Measurements from ENCODE around the gene ATP6V0A1.

Gene ATP6V0A1

DNA sequence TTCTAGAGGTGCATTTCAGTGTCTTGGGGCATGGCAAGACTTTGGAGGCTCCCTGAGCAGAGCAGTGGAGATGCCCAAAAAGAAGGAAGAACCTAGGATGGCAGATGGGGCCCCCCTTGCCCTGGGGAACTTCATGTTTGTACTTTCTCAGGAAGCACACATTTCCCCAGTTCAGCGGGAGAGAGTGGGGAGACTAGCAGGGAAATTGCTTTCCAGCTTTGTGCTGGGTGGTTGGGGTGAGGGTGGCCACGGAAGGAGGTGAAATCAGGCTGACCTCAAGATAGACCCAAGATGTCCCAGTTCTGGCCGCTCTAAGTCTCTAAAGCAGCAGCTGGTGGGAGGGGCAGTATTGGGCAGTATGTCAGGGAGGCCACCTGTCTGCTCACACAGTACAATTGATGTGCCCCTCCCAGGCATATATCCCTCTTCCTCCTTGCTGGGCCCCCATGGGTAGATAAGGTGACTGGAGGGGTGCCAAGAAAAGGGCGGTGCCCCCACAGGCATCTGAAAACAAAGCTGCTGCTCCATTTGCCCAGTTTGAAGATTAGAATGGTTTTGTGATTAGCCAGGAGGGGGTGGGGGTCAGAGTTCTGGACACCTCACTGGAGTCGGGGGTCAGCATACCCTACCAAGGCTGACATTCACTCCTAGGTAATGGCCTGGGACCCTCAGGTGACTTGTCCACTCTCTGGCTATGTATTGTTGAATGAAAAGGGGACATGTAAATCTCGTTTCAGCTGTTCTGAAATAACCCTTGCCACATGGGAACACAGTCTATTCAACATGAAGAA is 60.3 kb downstream of the ATP6V0A1 start:
- Histone ChIP-seq H3K9ac (ENCODE audit: low read length) (peak overlapping the region; percentile 5), H3K27ac (ENCODE audit: low read depth, low read length) (peak overlapping the region; percentile 97), H3K4me1 (ENCODE audit: control insufficient read depth, insufficient read depth, low read length) (peaks cover 59% of the 10 kb centered on the region), H3K36me3 (ENCODE audit: control insufficient read depth, insufficient read depth, low read length) (peaks cover 17% of the 10 kb centered on the region), H3K27me3 (ENCODE audit: control insufficient read depth, insufficient read depth, low read length) (no peaks in the 10 kb centered on the region), H3K4me3 (ENCODE audit: low read length) (peak overlapping the region; percentile 11)

DNA sequence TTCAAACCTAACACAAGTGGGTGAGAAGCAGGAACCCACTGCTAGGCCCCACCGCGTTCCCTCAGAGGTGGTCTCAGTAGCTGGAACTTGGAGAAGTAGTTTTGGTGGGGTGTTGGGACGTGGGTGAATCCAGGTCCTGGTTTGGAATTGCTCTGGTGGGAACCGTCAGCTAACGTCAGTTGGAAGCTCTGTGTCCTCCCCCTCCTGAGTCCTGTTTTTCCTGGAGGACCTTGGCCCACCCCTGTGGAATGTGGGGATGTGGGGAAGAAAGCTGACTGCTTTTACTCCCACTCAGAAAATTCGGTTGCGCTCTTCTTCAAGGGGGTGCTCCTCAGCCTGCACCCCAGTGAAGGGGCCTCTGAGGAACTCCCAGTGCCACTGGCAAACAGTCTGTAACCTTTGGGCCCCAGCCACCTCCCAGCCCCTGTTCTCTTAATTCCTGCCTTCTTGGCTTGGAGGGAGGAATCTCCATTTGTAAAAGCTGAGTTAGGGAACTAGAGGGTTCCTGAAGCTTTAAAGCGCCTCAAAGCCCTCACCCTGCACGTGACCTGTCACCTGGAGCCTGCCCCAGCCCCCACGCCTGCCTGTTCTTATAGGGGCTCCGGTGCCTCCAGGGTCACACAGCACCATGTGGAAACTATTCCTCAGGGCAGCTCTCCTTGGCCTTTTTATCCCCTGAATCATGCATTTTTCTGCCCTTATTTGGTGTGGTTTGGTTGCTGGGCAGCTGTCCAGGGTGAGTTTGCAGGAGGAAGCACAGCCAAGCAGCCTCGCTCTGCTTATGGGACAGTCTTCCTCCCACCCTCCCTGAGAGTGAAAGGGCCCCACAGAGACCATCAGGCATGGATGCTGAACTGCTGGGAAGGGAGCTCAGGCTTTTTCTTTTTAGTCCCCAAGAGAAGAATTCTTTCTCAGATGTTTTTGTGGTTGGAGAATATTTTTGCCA is 61.1 kb downstream of the ATP6V0A1 start:
- Histone ChIP-seq H3K4me3 (ENCODE audit: low read length) (peak overlapping the region; percentile 11), H3K27me3 (ENCODE audit: control insufficient read depth, insufficient read depth, low read length) (no peaks in the 10 kb centered on the region), H3K27ac (ENCODE audit: low read depth, low read length) (peak overlapping the region; percentile 97), H3K4me1 (ENCODE audit: control insufficient read depth, insufficient read depth, low read length) (peaks cover 59% of the 10 kb centered on the region), H3K9ac (ENCODE audit: low read length) (no peak overlapping the region), H3K36me3 (ENCODE audit: control insufficient read depth, insufficient read depth, low read length) (peaks cover 9% of the 10 kb centered on the region)

DNA sequence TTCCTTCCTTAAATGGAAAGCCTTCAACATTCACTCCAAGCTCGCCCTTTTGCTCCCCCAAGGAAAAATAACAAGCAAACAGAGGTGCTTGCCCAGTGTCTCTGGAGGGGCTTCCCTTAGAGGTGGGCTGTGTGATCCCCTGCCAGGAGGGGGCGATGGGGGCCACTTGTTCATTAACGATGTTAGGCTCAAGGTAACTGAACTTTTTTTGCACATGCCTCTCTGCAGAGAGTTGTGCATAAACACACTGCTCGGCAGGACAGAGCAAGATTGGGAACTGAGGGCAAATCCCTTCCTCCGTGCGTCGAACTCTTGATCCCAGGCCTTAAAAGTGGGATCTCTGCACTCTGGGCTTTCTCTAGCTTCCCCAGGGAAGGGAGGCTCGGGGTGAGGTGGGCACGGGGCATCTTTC is 61.9 kb downstream of the ATP6V0A1 start:
- peak overlapping the region; percentile 97 for H3K27ac ChIP-seq (ENCODE audit: low read depth, low read length)
- peaks cover 59% of the 10 kb centered on the region for H3K4me1 ChIP-seq (ENCODE audit: control insufficient read depth, insufficient read depth, low read length)
- peaks cover 9% of the 10 kb centered on the region for H3K36me3 ChIP-seq (ENCODE audit: control insufficient read depth, insufficient read depth, low read length)
- H3K27me3 ChIP-seq (ENCODE audit: control insufficient read depth, insufficient read depth, low read length): no peaks in the 10 kb centered on the region
- H3K4me3 ChIP-seq (ENCODE audit: low read length): no peak overlapping the region
- no peak overlapping the region for H3K9ac ChIP-seq (ENCODE audit: low read length)

DNA sequence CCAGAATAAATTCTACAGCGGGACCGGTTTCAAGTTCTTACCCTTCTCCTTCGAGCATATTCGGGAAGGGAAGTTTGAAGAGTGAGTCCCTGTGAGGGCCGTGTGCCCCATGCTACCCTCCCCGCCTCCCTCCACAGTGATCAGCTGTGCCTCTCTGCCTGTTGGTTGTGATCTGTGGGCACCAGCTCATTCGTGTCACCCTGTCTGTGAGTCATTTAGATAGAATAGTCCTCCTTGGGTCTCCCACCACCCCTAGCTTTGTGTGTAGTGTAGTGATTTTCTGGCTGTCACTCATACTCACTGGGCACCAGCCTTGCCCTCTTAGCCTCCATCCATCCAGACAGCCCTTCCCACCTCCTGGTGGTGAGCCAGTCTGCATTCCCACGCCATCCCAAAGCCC is 62.4 kb downstream of the ATP6V0A1 start:
- Histone ChIP-seq H3K4me1 (ENCODE audit: control insufficient read depth, insufficient read depth, low read length) (peaks cover 59% of the 10 kb centered on the region), H3K9ac (ENCODE audit: low read length) (peak overlapping the region; percentile 57), H3K4me3 (ENCODE audit: low read length) (peak overlapping the region; percentile 11), H3K27ac (ENCODE audit: low read depth, low read length) (peak overlapping the region; percentile 97), H3K27me3 (ENCODE audit: control insufficient read depth, insufficient read depth, low read length) (no peaks in the 10 kb centered on the region), H3K36me3 (ENCODE audit: control insufficient read depth, insufficient read depth, low read length) (peaks cover 9% of the 10 kb centered on the region)

DNA sequence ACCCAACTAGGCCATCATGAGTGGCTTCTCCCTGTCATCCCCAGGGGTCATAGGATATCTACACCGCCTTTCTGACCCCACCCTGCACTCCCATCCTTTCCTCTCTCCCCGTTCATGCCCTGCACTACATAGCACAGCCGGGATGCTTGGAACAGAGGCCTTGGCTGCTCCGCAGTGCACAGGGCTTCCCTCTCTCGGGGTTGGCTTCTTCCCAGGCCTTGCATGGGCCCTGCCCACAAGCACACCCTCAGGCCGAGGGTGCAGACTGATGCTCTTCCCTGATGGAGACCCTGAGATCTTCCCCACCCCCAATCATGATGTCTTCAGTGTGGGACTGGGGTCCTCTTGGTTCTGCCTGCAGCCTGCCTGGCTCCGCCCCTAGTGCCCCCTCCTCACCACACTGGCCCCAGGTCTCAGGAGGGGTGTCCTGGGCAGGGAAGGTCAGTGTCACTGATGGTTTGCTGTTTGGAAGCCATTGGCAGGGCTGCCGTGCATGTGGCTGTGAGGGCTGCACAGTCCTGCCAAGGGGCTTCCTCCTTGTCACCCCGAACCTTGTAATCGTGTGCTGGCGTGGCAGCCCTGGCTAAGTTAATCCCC is 63.1 kb downstream of the ATP6V0A1 start:
- Histone ChIP-seq H3K4me3 (ENCODE audit: low read length) (peak overlapping the region; percentile 11), H3K9ac (ENCODE audit: low read length) (peak overlapping the region; percentile 57), H3K27me3 (ENCODE audit: control insufficient read depth, insufficient read depth, low read length) (no peaks in the 10 kb centered on the region), H3K4me1 (ENCODE audit: control insufficient read depth, insufficient read depth, low read length) (peaks cover 59% of the 10 kb centered on the region), H3K36me3 (ENCODE audit: control insufficient read depth, insufficient read depth, low read length) (peaks cover 9% of the 10 kb centered on the region), H3K27ac (ENCODE audit: low read depth, low read length) (peak overlapping the region; percentile 97)

DNA sequence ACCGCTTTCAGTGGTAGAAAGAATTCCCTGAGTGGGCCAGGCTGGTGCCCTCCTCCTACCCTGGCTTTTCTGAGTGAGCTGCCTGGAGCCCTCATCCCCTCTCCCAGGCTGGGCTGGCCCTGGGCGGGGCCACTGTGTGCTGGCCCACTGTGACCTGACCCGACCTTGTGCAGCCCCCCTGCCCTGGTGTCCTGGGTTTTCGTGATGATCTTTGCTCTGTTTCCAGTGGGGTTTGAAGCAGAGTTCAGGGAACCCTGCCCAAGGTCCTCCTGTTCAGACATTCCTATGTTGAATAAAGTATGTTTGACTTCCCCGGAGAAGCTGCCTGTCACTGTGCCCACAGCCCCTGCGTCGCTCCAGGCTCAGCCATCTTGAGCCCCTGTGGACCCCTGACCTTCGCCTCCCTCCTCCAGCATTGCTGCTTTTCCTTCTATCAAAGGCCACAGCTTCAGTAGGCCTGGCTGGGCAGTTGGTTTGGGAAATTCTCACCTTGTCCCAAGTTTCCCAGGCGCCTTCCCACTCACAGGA is 63.6 kb downstream of the ATP6V0A1 start:
- no peaks in the 10 kb centered on the region for H3K27me3 ChIP-seq (ENCODE audit: control insufficient read depth, insufficient read depth, low read length)
- no peak overlapping the region for H3K4me3 ChIP-seq (ENCODE audit: low read length)
- H3K4me1 ChIP-seq (ENCODE audit: control insufficient read depth, insufficient read depth, low read length): peaks cover 58% of the 10 kb centered on the region
- peak overlapping the region; percentile 97 for H3K27ac ChIP-seq (ENCODE audit: low read depth, low read length)
- H3K36me3 ChIP-seq (ENCODE audit: control insufficient read depth, insufficient read depth, low read length): peaks cover 9% of the 10 kb centered on the region
- H3K9ac ChIP-seq (ENCODE audit: low read length): no peak overlapping the region

DNA sequence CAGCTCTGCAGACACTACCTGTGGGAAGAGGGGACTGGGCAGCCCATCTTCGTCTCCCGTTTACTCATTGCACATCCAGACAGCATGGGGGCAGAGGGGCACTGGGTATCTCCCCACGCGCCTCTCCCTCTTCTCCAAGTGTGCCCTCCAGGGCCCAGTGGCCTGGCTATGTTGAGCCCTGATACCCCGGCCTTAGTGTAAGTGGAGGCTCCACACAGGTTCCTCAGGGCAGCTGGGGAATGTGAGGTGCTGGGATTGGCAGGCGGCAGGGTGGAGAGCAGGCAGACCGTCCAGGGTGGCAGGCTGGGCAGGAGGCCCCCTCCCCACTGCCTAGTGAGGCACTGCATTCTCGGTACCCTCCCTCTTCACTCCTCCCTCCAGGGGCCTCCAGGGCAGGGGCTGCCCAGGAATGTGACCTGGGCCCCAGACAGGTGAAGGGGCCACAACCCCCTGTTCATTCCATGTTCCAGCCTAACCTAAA is 64.2 kb downstream of the ATP6V0A1 start:
- Histone ChIP-seq H3K27me3 (ENCODE audit: control insufficient read depth, insufficient read depth, low read length) (no peaks in the 10 kb centered on the region), H3K36me3 (ENCODE audit: control insufficient read depth, insufficient read depth, low read length) (peaks cover 9% of the 10 kb centered on the region), H3K4me3 (ENCODE audit: low read length) (no peak overlapping the region), H3K9ac (ENCODE audit: low read length) (no peak overlapping the region), H3K4me1 (ENCODE audit: control insufficient read depth, insufficient read depth, low read length) (peaks cover 53% of the 10 kb centered on the region), H3K27ac (ENCODE audit: low read depth, low read length) (peak overlapping the region; percentile 97)

DNA sequence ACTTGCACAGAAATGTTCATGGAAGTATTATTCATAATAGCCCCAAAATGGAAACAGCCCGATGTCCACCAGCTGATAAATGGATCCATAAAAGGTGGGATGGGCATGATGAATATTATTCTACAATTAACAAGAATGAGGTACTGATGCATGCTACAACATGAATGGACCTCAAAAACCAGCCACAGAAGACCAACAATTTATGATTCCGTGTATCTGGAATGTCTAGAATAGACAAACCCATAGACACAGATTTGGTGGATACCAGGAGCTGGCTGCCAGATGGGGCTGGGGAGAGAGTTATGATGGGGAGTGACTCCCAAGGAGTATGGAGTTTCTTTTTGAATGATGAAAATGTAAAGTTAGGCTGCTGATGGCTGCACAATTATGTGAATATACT is 66.5 kb downstream of the ATP6V0A1 start:
- no peaks in the 10 kb centered on the region for H3K27me3 ChIP-seq (ENCODE audit: control insufficient read depth, insufficient read depth, low read length)
- H3K9ac ChIP-seq (ENCODE audit: low read length): no peak overlapping the region
- H3K36me3 ChIP-seq (ENCODE audit: control insufficient read depth, insufficient read depth, low read length): peaks cover 9% of the 10 kb centered on the region
- H3K27ac ChIP-seq (ENCODE audit: low read depth, low read length): no peak overlapping the region
- H3K4me1 ChIP-seq (ENCODE audit: control insufficient read depth, insufficient read depth, low read length): peaks cover 31% of the 10 kb centered on the region
- no peak overlapping the region for H3K4me3 ChIP-seq (ENCODE audit: low read length)

DNA sequence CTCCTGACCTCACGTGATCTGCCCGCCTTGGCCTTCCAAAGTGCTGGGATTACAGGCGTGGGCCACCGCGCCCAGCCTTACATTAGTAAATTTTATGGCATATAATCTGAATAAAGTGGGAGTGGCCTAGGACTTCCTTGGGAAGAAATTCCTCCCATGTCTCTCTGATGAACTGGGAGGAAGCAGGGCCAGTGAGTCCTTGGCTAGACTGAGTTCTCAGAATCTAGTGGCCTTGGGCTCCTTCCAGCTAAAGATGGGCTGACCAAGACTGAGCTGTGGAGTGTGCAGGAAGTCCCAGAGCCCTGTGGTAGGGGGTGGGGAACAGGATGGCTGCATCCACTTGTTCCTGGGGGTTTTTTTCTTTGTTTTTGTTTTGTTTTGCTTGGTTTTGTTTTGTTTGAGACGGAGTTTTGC is 67.4 kb downstream of the ATP6V0A1 start:
- Histone ChIP-seq H3K9ac (ENCODE audit: low read length) (no peak overlapping the region), H3K4me1 (ENCODE audit: control insufficient read depth, insufficient read depth, low read length) (peaks cover 23% of the 10 kb centered on the region), H3K4me3 (ENCODE audit: low read length) (no peak overlapping the region), H3K27ac (ENCODE audit: low read depth, low read length) (no peak overlapping the region), H3K27me3 (ENCODE audit: control insufficient read depth, insufficient read depth, low read length) (no peaks in the 10 kb centered on the region), H3K36me3 (ENCODE audit: control insufficient read depth, insufficient read depth, low read length) (peaks cover 9% of the 10 kb centered on the region)

DNA sequence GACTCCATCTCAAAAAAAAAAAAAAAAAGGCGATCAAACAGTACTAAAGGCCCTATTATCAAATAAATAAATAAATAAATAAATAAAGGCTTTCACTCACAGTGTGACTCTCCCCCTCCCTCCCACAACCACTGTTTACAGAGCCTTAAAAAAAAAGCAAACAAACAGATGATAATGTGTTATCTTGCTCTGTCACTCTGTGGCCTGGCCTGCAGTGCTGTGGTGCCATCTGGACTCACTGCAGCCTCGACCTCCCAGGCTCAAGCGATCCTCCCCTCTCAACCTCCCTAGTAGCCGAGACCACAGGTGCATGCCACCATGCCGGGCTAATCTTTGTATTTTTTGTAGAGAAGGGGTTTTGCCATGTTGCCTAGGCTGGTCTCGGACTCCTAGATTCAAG is 69.3 kb downstream of the ATP6V0A1 start:
- Histone ChIP-seq H3K4me1 (ENCODE audit: control insufficient read depth, insufficient read depth, low read length) (peaks cover 9% of the 10 kb centered on the region), H3K9ac (ENCODE audit: low read length) (no peak overlapping the region), H3K4me3 (ENCODE audit: low read length) (no peak overlapping the region), H3K36me3 (ENCODE audit: control insufficient read depth, insufficient read depth, low read length) (no peaks in the 10 kb centered on the region), H3K27ac (ENCODE audit: low read depth, low read length) (no peak overlapping the region), H3K27me3 (ENCODE audit: control insufficient read depth, insufficient read depth, low read length) (no peaks in the 10 kb centered on the region)

DNA sequence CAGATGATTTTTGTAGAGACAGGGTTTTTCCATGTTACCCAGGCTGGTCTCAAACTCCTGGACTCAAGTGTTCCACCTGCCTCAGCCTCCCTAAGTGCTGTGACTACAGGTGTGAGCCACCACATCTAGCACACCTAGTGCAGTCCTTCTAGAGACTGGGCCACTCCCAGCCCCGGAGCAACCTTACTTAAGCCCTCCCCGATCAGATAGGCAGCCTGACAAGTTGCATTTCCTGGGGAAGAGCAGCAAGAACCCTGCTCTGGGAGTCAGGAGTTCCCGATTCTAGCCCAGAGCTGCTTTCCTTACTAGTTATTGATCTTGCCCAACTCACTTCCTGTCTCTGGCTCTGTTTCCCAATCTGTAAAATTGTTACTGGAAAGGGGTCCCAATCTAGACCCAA is 70.4 kb downstream of the ATP6V0A1 start:
- H3K9ac ChIP-seq (ENCODE audit: low read length): no peak overlapping the region
- H3K4me1 ChIP-seq (ENCODE audit: control insufficient read depth, insufficient read depth, low read length): peaks cover 8% of the 10 kb centered on the region
- no peaks in the 10 kb centered on the region for H3K36me3 ChIP-seq (ENCODE audit: control insufficient read depth, insufficient read depth, low read length)
- no peaks in the 10 kb centered on the region for H3K27me3 ChIP-seq (ENCODE audit: control insufficient read depth, insufficient read depth, low read length)
- H3K4me3 ChIP-seq (ENCODE audit: low read length): no peak overlapping the region
- H3K27ac ChIP-seq (ENCODE audit: low read depth, low read length): no peak overlapping the region

DNA sequence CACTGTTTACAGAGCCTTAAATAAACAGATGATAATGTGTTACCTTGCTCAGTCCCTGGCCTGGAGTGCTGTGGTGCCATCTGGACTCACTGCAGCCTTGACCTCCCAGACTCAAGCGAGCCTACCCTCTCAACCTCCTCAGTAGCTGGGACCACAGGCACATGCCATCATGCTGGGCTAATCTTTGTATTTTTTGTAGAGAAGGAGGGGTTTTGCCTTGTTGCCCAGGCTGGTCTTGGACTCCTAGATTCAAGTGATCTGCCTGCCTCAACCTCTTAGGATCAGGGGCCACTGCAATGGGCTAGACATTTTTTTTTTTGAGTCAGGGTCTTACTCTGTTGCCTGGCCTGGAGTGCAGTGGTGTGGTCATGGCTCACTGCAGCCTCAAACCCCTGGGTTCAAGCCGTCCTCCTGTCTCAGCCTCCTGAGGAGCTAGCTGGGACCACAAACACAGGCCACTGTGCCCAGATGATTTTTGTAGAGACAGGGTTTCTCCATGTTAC is 72.3 kb downstream of the ATP6V0A1 start:
- Histone ChIP-seq H3K4me3 (ENCODE audit: low read length) (no peak overlapping the region), H3K27me3 (ENCODE audit: control insufficient read depth, insufficient read depth, low read length) (no peaks in the 10 kb centered on the region), H3K36me3 (ENCODE audit: control insufficient read depth, insufficient read depth, low read length) (no peaks in the 10 kb centered on the region), H3K4me1 (ENCODE audit: control insufficient read depth, insufficient read depth, low read length) (peaks cover 14% of the 10 kb centered on the region), H3K9ac (ENCODE audit: low read length) (no peak overlapping the region), H3K27ac (ENCODE audit: low read depth, low read length) (no peak overlapping the region)

All from rectal smooth muscle tissue (tissue), 1 donor.